ENCODE results near the gene RAC3. TPM values are rescaled to one million over a fixed set of nuclear protein-coding genes. Genes with fewer than 3 reads are reported as not detected.
A peak's percentile ranks its signal among the peaks of the same experiment; 100 is the strongest.

The RAC3 gene
- polyA plus RNA-seq, 1 donor (not counting 4 experiments of a cell fraction or from before 2014, with no cell fraction given) = 12.3 TPM

DNA sequence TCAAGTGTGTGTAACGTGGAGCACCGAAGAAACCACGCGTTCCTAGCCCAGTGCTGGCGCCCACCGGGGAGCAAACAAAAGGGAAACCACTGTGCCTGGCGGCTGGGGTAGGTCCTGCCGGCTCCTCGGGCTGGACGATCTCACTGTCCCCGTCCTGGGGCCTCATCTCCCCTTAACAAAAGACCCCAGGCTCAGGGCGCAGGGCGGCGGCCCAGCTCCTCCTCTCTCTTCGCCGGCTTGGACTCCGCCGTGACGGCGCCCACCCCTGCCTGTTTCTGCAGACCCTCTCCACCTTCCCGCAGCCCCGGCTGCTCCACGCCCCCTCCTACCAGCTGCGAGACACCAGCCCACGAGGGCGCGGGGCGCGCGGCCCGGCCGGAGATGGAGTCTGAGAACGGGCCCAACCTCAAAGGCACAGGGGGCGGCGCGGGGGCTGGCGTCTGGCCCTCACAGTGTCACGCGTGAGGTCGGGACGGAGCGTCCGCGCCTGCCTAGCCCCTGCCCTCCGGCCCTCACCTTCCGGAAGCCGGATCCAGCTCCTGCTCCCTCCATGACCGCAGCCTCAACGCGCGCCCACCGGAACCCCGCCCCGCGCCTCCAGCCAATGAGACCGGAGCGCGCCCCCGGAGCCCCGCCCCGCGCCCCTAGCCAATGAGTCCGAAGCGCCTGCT, 9.0 kb upstream of the RAC3 start, which contains the start of gene CENPX:
CENPX (minus strand) TSS at position 569 of the 671 bp plus-strand sequence; CDS start at position 552, 17 bp downstream.
- Histone ChIP-seq H3K4me2 (ENCODE audit: control insufficient read depth, extremely low read depth, insufficient read depth, low read depth, low read length) (peak within 1 kb of the TSS; percentile 97), H2AFZ (ENCODE audit: control insufficient read depth, low read length) (peak within 1 kb of the TSS; percentile 78), H3K9me1 (ENCODE audit: control insufficient read depth, extremely low read depth, insufficient read depth, low read length) (no peaks in the 10 kb centered on the region), H3K79me2 (ENCODE audit: control insufficient read depth, insufficient read depth, low read length) (peaks cover 5% of the 10 kb centered on the region), H3K36me3 (ENCODE audit: control insufficient read depth in 2 of 2, extremely low read depth in 1 of 2, insufficient read depth in 2 of 2, low read length in 2 of 2) (peaks cover 0 to 4% of the 10 kb centered on the region in 2 experiments), H3K9me3 (ENCODE audit: control insufficient read depth, low read depth, low read length) (no peaks in the 10 kb centered on the region), H4K20me1 (ENCODE audit: control insufficient read depth, extremely low read depth, insufficient read depth, low read length) (peaks cover 6% of the 10 kb centered on the region), H3K9ac (ENCODE audit: control insufficient read depth, extremely low read depth, insufficient read depth, low read length) (peak within 1 kb of the TSS; percentile 80), H3K4me3 (ENCODE audit: control insufficient read depth in 2 of 3, extremely low read depth in 1 of 3, insufficient read depth in 2 of 3, low read depth in 1 of 3, low read length in 3 of 3) (peak within 1 kb of the TSS; percentile 73 to 97 (median 85)), H3K27me3 (ENCODE audit: control insufficient read depth, extremely low read depth, insufficient read depth, low read length) (no peaks in the 10 kb centered on the region), H3K4me1 (ENCODE audit: control insufficient read depth, extremely low read depth, insufficient read depth, low read length) (peaks cover 26% of the 10 kb centered on the region), H3K27ac (ENCODE audit: control insufficient read depth, insufficient read depth, low read length) (peak within 1 kb of the TSS; percentile 40)
- no peak for DNase-seq (ENCODE audit: low read depth, low spot score)
- no peak for FAIRE-seq
- dilution Hi-C loops (cut with MboI; ENCODE audit: extremely low pct_ligation_motif_present, low sequenced_read_pairs) = no loop called here
- TF ChIP-seq CTCF (optimal IDR thresholded peaks at IDR 0.05 in 1 of 3, IDR thresholded peaks at IDR 0.05 in 1 of 3, conservative IDR thresholded peaks at IDR 0.05 in 1 of 3; ENCODE audit: extremely low read depth in 1 of 3, insufficient read depth in 2 of 3, low read length in 3 of 3) = no peak
- TF ChIP-seq EZH2 (IDR thresholded peaks at IDR 0.05; ENCODE audit: low read length) = no peak

DNA sequence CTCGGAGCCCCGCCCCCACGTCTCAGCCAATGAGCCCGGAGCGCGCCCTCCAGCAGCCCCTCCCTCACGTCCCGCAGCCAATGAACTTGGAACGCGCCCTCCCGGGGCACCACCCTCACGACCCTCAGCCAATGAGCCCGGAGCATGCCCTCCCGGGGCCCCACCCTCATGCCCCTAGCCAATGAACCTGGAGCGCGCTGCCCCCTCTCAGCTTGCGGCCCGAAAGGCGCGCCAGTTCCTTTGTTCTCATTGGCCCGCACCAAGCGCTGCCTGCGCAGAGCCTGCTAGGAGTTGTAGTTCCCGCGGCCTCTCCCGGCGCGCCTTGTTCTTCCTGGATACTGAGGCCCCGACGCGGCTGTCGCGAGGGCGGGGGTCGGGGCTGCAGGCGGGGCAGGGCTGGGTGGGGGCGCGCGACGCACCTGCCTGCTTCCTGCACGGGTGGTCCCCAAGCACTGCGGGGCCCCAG, 8.5 kb upstream of the RAC3 start, which contains the start of gene LRRC45:
LRRC45 (plus strand) TSS at position 325 of the 466 bp plus-strand sequence. CDS start 339 bp downstream, outside the sequence.
- H3K79me2 ChIP-seq (ENCODE audit: control insufficient read depth, insufficient read depth, low read length) = peaks cover 5% of the 10 kb centered on the region
- TF ChIP-seq EZH2 (IDR thresholded peaks at IDR 0.05; ENCODE audit: low read length) (no peak), CTCF (optimal IDR thresholded peaks at IDR 0.05 in 1 of 3, IDR thresholded peaks at IDR 0.05 in 1 of 3, conservative IDR thresholded peaks at IDR 0.05 in 1 of 3; ENCODE audit: extremely low read depth in 1 of 3, insufficient read depth in 2 of 3, low read length in 3 of 3) (no peak)
- dilution Hi-C loops (cut with MboI; ENCODE audit: extremely low pct_ligation_motif_present, low sequenced_read_pairs) = no loop called here
- H3K27ac ChIP-seq (ENCODE audit: control insufficient read depth, insufficient read depth, low read length) = peak within 1 kb of the TSS; percentile 40
- H3K4me2 ChIP-seq (ENCODE audit: control insufficient read depth, extremely low read depth, insufficient read depth, low read depth, low read length) = peak within 1 kb of the TSS; percentile 97
- H3K9me3 ChIP-seq (ENCODE audit: control insufficient read depth, low read depth, low read length) = no peaks in the 10 kb centered on the region
- peak within 1 kb of the TSS; percentile 80 for H3K9ac ChIP-seq (ENCODE audit: control insufficient read depth, extremely low read depth, insufficient read depth, low read length)
- FAIRE-seq (peak; percentile 80), DNase-seq (ENCODE audit: low read depth, low spot score) (peak; percentile 97)
- H3K4me3 ChIP-seq (ENCODE audit: control insufficient read depth in 2 of 3, extremely low read depth in 1 of 3, insufficient read depth in 2 of 3, low read depth in 1 of 3, low read length in 3 of 3) = peak within 1 kb of the TSS; percentile 73 to 97 (median 85)
- peak within 1 kb of the TSS; percentile 78 for H2AFZ ChIP-seq (ENCODE audit: control insufficient read depth, low read length)
- H3K36me3 ChIP-seq (ENCODE audit: control insufficient read depth in 2 of 2, extremely low read depth in 1 of 2, insufficient read depth in 2 of 2, low read length in 2 of 2) = peaks cover 0 to 3% of the 10 kb centered on the region in 2 experiments
- H3K27me3 ChIP-seq (ENCODE audit: control insufficient read depth, extremely low read depth, insufficient read depth, low read length) = no peaks in the 10 kb centered on the region
- no peaks in the 10 kb centered on the region for H3K9me1 ChIP-seq (ENCODE audit: control insufficient read depth, extremely low read depth, insufficient read depth, low read length)
- peaks cover 26% of the 10 kb centered on the region for H3K4me1 ChIP-seq (ENCODE audit: control insufficient read depth, extremely low read depth, insufficient read depth, low read length)
- H4K20me1 ChIP-seq (ENCODE audit: control insufficient read depth, extremely low read depth, insufficient read depth, low read length) = peaks cover 6% of the 10 kb centered on the region
